ENCODE results near the gene ABLIM1.

DNA sequence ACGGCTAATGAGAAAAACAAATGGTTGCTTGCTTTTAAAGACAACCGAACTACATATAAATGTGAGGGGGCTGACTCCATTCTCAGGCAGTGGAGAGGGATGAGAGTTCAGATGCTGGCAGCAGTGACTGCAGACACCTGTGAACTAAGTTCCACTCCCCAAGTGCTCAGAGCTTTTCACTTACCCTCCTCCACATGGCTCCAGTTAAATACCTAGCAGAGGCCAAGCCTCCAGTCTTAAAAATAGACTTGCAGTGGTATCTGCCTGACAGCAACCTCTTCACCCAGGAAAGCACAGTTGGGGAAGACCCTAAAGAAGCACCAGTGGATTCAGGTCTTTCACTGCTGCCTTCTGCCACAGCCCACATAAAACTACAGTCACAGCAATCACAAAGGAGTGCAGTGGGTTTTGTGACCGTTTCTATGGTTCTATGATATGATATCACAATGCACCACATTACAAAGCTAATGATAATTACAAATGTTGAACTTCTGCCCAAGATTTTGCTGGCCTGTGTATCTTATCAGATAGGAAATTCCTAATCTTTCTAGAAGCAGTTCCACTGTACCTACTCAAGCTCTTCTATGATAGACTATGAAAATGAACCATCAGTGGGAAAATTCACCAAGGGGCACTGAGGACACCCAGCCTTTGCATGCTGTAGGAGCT, 3.3 kb upstream of the ABLIM1 start:
- TF ChIP-seq, protein P1, sequence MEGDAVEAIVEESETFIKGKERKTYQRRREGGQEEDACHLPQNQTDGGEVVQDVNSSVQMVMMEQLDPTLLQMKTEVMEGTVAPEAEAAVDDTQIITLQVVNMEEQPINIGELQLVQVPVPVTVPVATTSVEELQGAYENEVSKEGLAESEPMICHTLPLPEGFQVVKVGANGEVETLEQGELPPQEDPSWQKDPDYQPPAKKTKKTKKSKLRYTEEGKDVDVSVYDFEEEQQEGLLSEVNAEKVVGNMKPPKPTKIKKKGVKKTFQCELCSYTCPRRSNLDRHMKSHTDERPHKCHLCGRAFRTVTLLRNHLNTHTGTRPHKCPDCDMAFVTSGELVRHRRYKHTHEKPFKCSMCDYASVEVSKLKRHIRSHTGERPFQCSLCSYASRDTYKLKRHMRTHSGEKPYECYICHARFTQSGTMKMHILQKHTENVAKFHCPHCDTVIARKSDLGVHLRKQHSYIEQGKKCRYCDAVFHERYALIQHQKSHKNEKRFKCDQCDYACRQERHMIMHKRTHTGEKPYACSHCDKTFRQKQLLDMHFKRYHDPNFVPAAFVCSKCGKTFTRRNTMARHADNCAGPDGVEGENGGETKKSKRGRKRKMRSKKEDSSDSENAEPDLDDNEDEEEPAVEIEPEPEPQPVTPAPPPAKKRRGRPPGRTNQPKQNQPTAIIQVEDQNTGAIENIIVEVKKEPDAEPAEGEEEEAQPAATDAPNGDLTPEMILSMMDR (conservative IDR thresholded peaks at IDR 0.05; ENCODE audit: low read depth, low read length): no peak
- TF ChIP-seq RAD21 (IDR thresholded peaks at IDR 0.05; ENCODE audit: low read length) (no peak), CEBPB (IDR thresholded peaks at IDR 0.05; ENCODE audit: low read depth, low read length) (no peak), RFX5 (IDR thresholded peaks at IDR 0.05; ENCODE audit: low read depth, low read length) (no peak), POLR2A (IDR thresholded peaks at IDR 0.05; ENCODE audit: low read depth, low read length) (no peak), USF2 (IDR thresholded peaks at IDR 0.05; ENCODE audit: low read depth, low read length) (no peak), RCOR1 (IDR thresholded peaks at IDR 0.05; ENCODE audit: insufficient replicate concordance, low read length) (no peak)

Data from IMR-90 (cell line).